AG04450 (cell line): ENCODE measurements around the gene CCNY. TPM values are rescaled to one million over a fixed set of nuclear protein-coding genes. Genes with fewer than 3 reads are reported as not detected.

ENCODE experiments used
- CTCF ChIA-PET: fragments of 300-600, 350-600 bp; formaldehyde crosslinking; extraction: SDS; loops from one replicate; lab custom pipeline; 2022; ENCODE audit warnings: antibody characterized with exemption, inconsistent platforms; lab: Charles Lee
- POLR2A ChIA-PET: fragments of 350-600 bp; formaldehyde crosslinking; extraction: SDS; loops from one replicate; lab custom pipeline; 2021; ENCODE audit warnings: antibody characterized with exemption, inconsistent platforms; lab: Yijun Ruan, JAX
- DNase-seq: peaks from one replicate; pipeline ENCODE4 v3.0.0-alpha.2; 2011; ENCODE audit warnings: low read depth, low spot score
- H3K27ac ChIP-seq: one replicate; pipeline ENCODE4 v1.5.1; 2012; ENCODE audit warnings: low read depth, low read length, control low read depth
- H3K27me3 ChIP-seq: one replicate; pipeline ENCODE4 v1.6.0; 2012; ENCODE audit warnings: low read length; ENCODE audit not compliant: control insufficient read depth, insufficient read depth
- H3K4me3 ChIP-seq: 2 replicates; pipeline ENCODE4 v1.5.1; 2011; ENCODE audit warnings: mild to moderate bottlenecking, low read depth, low read length, control low read depth
- H3K9me3 ChIP-seq: 2 replicates; pipeline ENCODE4 v1.5.1; 2012; ENCODE audit warnings: low read length; ENCODE audit not compliant: control insufficient read depth, insufficient read depth
- CTCF ChIP-seq: IDR thresholded peaks from 2 replicates; pipeline ENCODE4 v1.5.1; 2011; ENCODE audit warnings: low read depth, low read length, control low read depth, inconsistent platforms
- polyA plus RNA-seq: library from polyadenylated mRNA; depleted of rRNA; stranded (reverse); fragments of >200 nt; gene quantifications from 2 replicates; pipeline ENCODE4 v1.2.3, GENCODE V29; 2011

CCNY gene
- polyA plus RNA-seq, 1 experiment, result 90.2 TPM

- Histone ChIP-seq H3K9me3 (peaks cover 6% of the 10 kb centered on the region), H3K27ac (no peak overlapping the region), H3K4me3 (no peak overlapping the region), H3K27me3 (no peaks in the 10 kb centered on the region)
- no peak for TF ChIP-seq CTCF
- no peak for DNase-seq
- CTCF ChIA-PET, result no interaction called here
- POLR2A ChIA-PET, result no interaction called here
Observed at GRCh38 chr10:35435824-35436223, 99.5 kb downstream of the CCNY start.

GRCh38 chr10:35437829-35438228 lies 101.5 kb downstream of the CCNY start:
- Histone ChIP-seq H3K9me3 (peaks cover 6% of the 10 kb centered on the region), H3K27ac (no peak overlapping the region), H3K4me3 (no peak overlapping the region), H3K27me3 (no peaks in the 10 kb centered on the region)
- ChIA-PET CTCF (interaction anchor here (0.7 kb wide), 1 partner anchor 209 kb away, joined by 7 read pairs; no protein-coding TSS in a partner anchor), POLR2A (no interaction called here)
- DNase-seq, result no peak
- TF ChIP-seq CTCF, result no peak

- Histone ChIP-seq H3K9me3 (peaks cover 9% of the 10 kb centered on the region), H3K4me3 (no peak overlapping the region), H3K27me3 (no peaks in the 10 kb centered on the region), H3K27ac (no peak overlapping the region)
- no peak for TF ChIP-seq CTCF
- ChIA-PET POLR2A (no interaction called here), CTCF (interaction anchor here (0.6 to 0.9 kb wide), 2 partner anchors 105 to 203 kb away, joined by 3 read pairs; no protein-coding TSS in a partner anchor)
- no peak for DNase-seq
Observed at GRCh38 chr10:35438718-35439571, 102.6 kb downstream of the CCNY start.

GRCh38 chr10:35440016-35440415 lies 103.7 kb downstream of the CCNY start:
- TF ChIP-seq CTCF, result no peak
- ChIA-PET POLR2A (no interaction called here), CTCF (no interaction called here)
- H3K27ac ChIP-seq, result no peak overlapping the region
- no peak overlapping the region for H3K4me3 ChIP-seq
- no peak for DNase-seq
- H3K27me3 ChIP-seq, result no peaks in the 10 kb centered on the region
- peaks cover 14% of the 10 kb centered on the region for H3K9me3 ChIP-seq

- no peaks in the 10 kb centered on the region for H3K27me3 ChIP-seq
- peaks cover 16% of the 10 kb centered on the region for H3K9me3 ChIP-seq
- DNase-seq, result no peak
- ChIA-PET POLR2A (no interaction called here), CTCF (interaction anchor here (0.6 kb wide), 1 partner anchor 64 kb away, joined by 3 read pairs; no protein-coding TSS in a partner anchor)
- no peak overlapping the region for H3K27ac ChIP-seq
- no peak overlapping the region for H3K4me3 ChIP-seq
- TF ChIP-seq CTCF, result no peak
Observed at GRCh38 chr10:35442028-35442427, 105.7 kb downstream of the CCNY start.
